MM.1S (cell line): ENCODE data around the gene CLEC3B.

Source experiments
- DNase-seq: peaks from one replicate; pipeline ENCODE4 v3.0.0-alpha.2; 2015
- H2AFZ ChIP-seq: fragments of 300-600 bp; sonication (generic); 2 replicates; pipeline ENCODE4 v1.6.0; 2016; ENCODE audit warnings: antibody characterized with exemption, low read length
- H3F3A ChIP-seq: fragments of 300-600 bp; sonication (generic); 2 replicates; pipeline ENCODE4 v1.6.1; 2016; ENCODE audit warnings: mild to moderate bottlenecking, antibody characterized with exemption, low read length, moderate library complexity, mixed read lengths; ENCODE audit not compliant: insufficient read depth
- H3K27ac ChIP-seq: fragments of 300-600 bp; sonication (generic); 2 replicates; pipeline ENCODE4 v1.5.1; 2016; ENCODE audit warnings: mild to moderate bottlenecking, low read length
- H3K27me3 ChIP-seq: fragments of 300-600 bp; sonication (generic); replicated peaks from 2 replicates; pipeline ENCODE4 v1.6.0; 2016; ENCODE audit warnings: low read length; ENCODE audit not compliant: insufficient read depth
- H3K36me3 ChIP-seq: fragments of 300-600 bp; sonication (generic); replicated peaks from 2 replicates; pipeline ENCODE4 v1.6.1; 2016; ENCODE audit warnings: mild to moderate bottlenecking, low read length, mixed read lengths; ENCODE audit not compliant: insufficient read depth
- H3K4me1 ChIP-seq: fragments of 300-600 bp; sonication (generic); 2 replicates; pipeline ENCODE4 v1.6.1; 2016; ENCODE audit warnings: low read length, mixed read lengths
- H3K4me2 ChIP-seq: fragments of 300-600 bp; sonication (generic); 2 replicates; pipeline ENCODE4 v1.6.0; 2016; ENCODE audit warnings: low read depth, low read length
- H3K4me3 ChIP-seq: fragments of 300-600 bp; sonication (generic); 2 replicates; pipeline ENCODE4 v1.5.1; 2016; ENCODE audit warnings: low read length, mixed read lengths
- H3K79me2 ChIP-seq: fragments of 300-600 bp; sonication (generic); 2 replicates; pipeline ENCODE4 v1.6.1; 2016; ENCODE audit warnings: mixed run types, low read length, mixed read lengths
- H3K9ac ChIP-seq: fragments of 300-600 bp; sonication (generic); 2 replicates; pipeline ENCODE4 v1.6.1; 2016; ENCODE audit warnings: low read length, mixed read lengths
- H3K9me2 ChIP-seq: fragments of 300-600 bp; sonication (generic); replicated peaks from 2 replicates; pipeline ENCODE4 v1.6.1; 2016; ENCODE audit warnings: mild to moderate bottlenecking, low read length, mixed read lengths; ENCODE audit not compliant: insufficient read depth
- H3K9me3 ChIP-seq: fragments of 300-600 bp; sonication (generic); replicated peaks from 2 replicates; pipeline ENCODE4 v1.6.1; 2016; ENCODE audit warnings: mild to moderate bottlenecking, low read length, mixed read lengths; ENCODE audit not compliant: insufficient read depth
- H4K20me1 ChIP-seq: fragments of 300-600 bp; sonication (generic); 2 replicates; pipeline ENCODE4 v1.6.1; 2016; ENCODE audit warnings: mild to moderate bottlenecking, low read length, moderate library complexity, mixed read lengths; ENCODE audit not compliant: insufficient read depth
- CTCF ChIP-seq: fragments of 300-600 bp; sonication (generic); IDR thresholded peaks from 2 replicates; pipeline ENCODE4 v1.5.1; 2016; ENCODE audit warnings: antibody characterized with exemption, low read length, mixed read lengths
- EZH2 ChIP-seq: fragments of 300-600 bp; sonication (generic); optimal IDR thresholded peaks from 2 replicates; pipeline ENCODE3; 2017; ENCODE audit warnings: low read depth, mild to moderate bottlenecking, antibody characterized with exemption, low read length, mixed read lengths
- EZH2phosphoT487 ChIP-seq: fragments of 300-600 bp; sonication (generic); IDR thresholded peaks from 2 replicates; pipeline ENCODE4 v1.6.1; 2018; ENCODE audit warnings: antibody characterized with exemption, low read length

The CLEC3B gene

GRCh38 chr3:45031531-45031930 is 5.4 kb downstream of the CLEC3B start:
- H3K4me1 ChIP-seq = peaks cover 24% of the 10 kb centered on the region
- no peak overlapping the region for H2AFZ ChIP-seq
- no peaks in the 10 kb centered on the region for H3K36me3 ChIP-seq
- H3K4me3 ChIP-seq = no peak overlapping the region
- TF ChIP-seq EZH2 = no peak
- no peak for TF ChIP-seq CTCF
- TF ChIP-seq EZH2phosphoT487 = no peak
- no peak for DNase-seq
- H3K27ac ChIP-seq = no peak overlapping the region
- H3K9me3 ChIP-seq = no peaks in the 10 kb centered on the region
- H3K79me2 ChIP-seq = no peaks in the 10 kb centered on the region
- no peaks in the 10 kb centered on the region for H4K20me1 ChIP-seq
- H3K4me2 ChIP-seq = no peak overlapping the region
- H3K27me3 ChIP-seq = no peaks in the 10 kb centered on the region
- peaks cover 13% of the 10 kb centered on the region for H3F3A ChIP-seq
- no peaks in the 10 kb centered on the region for H3K9me2 ChIP-seq
- no peak overlapping the region for H3K9ac ChIP-seq

- peaks cover 24% of the 10 kb centered on the region for H3K4me1 ChIP-seq
- H3K36me3 ChIP-seq = no peaks in the 10 kb centered on the region
- no peaks in the 10 kb centered on the region for H3K79me2 ChIP-seq
- DNase-seq = no peak
- H3F3A ChIP-seq = peaks cover 13% of the 10 kb centered on the region
- H3K9me3 ChIP-seq = no peaks in the 10 kb centered on the region
- H3K9me2 ChIP-seq = no peaks in the 10 kb centered on the region
- TF ChIP-seq EZH2phosphoT487 = no peak
- no peak for TF ChIP-seq EZH2
- no peak for TF ChIP-seq CTCF
- H3K4me2 ChIP-seq = no peak overlapping the region
- no peak overlapping the region for H3K4me3 ChIP-seq
- no peaks in the 10 kb centered on the region for H3K27me3 ChIP-seq
- H2AFZ ChIP-seq = no peak overlapping the region
- no peaks in the 10 kb centered on the region for H4K20me1 ChIP-seq
- no peak overlapping the region for H3K9ac ChIP-seq
- no peak overlapping the region for H3K27ac ChIP-seq
Measured at GRCh38 chr3:45032113-45032512, 6.0 kb downstream of the CLEC3B start.

GRCh38 chr3:45033791-45034190 is 7.7 kb downstream of the CLEC3B start:
- Histone ChIP-seq H3K79me2 (no peaks in the 10 kb centered on the region), H3K9me2 (no peaks in the 10 kb centered on the region), H3K27me3 (no peaks in the 10 kb centered on the region), H3K4me3 (no peak overlapping the region), H3F3A (peaks cover 13% of the 10 kb centered on the region), H4K20me1 (no peaks in the 10 kb centered on the region), H3K27ac (peak overlapping the region; percentile 84; the same call in 1 of the 2 replicates), H2AFZ (no peak overlapping the region; the same call in 1 of the 2 replicates), H3K4me1 (peaks cover 24% of the 10 kb centered on the region), H3K9me3 (no peaks in the 10 kb centered on the region), H3K36me3 (no peaks in the 10 kb centered on the region), H3K9ac (no peak overlapping the region), H3K4me2 (peak overlapping the region; percentile 73; the same call in 1 of the 2 replicates)
- no peak for DNase-seq
- TF ChIP-seq EZH2 (no peak), EZH2phosphoT487 (no peak), CTCF (no peak)
